ENCODE data around the gene NTMT1.
"Not testable (repeated sequence)": the region's sequence is repeated elsewhere in the genome, so short reads cannot be mapped to it uniquely, and the experiment has no call there.

The NTMT1 gene

DNA sequence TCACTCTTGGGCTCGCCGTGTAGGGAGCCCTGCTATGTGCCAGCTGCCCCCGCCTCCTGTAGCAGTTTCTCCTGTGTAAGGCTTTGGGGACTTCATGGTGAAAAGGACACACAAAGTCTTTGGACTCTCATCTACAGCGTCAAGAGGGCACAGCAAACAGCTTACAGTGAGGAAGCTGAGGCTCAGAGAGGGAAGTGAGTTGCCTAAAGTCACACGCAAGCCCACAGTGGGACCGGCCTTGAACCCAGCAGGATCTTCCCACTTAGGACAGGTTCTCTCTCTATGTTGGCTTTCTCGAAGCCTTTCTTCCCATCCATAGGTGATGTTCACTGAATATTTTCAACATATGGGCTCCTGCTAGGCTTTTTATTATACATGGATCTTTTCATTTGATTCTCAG lies 29.7 kb downstream of the NTMT1 start:
- DNase-seq = no peak

DNA sequence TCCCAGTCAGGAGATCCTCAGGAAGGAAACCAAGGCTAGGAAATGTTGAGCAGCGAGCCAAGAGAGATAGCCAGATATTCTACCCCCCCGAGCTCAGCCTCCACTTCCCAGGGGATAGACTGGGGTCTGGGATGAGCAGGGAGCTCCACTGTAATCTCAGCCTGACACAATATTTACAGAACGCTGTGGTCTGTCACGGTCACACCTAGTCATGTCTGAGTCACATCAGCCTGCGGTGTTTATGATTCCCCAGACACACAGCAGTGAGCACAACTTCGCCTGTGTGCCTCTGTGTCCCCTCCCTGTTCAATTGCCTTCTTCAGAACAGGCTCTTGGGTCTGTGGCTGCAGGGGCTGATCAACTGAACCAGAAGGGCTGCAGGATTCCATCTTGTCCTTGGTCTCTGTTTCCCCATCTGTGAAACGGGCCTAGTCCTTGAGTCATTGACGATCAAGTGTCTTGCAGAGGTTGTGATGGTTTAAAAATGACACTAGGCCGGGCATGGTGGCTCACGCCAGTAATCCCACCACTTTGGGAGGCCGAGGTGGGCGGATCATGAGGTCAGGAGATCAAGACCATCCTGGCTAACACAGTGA lies 30.9 kb downstream of the NTMT1 start:
- DNase-seq = no peak

DNA sequence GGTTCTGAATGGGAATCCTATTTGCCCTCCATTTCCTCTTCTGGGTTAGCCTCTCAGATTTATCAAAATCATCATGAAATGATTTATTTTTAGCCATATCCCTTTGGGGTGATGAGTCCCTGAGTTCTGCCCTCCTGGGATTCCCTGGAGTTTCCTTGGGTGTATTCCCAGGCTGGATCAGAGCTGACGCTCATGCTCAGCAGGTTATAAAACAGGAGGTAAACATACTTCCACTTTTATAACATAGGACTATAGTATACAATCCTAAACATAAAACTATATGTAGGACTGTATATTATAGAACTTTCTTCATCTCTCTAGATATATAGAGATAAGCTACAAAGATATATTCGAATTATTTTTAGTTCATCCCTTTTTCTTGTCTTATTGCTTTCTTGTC lies 35.1 kb downstream of the NTMT1 start:
- no peak for DNase-seq

DNA sequence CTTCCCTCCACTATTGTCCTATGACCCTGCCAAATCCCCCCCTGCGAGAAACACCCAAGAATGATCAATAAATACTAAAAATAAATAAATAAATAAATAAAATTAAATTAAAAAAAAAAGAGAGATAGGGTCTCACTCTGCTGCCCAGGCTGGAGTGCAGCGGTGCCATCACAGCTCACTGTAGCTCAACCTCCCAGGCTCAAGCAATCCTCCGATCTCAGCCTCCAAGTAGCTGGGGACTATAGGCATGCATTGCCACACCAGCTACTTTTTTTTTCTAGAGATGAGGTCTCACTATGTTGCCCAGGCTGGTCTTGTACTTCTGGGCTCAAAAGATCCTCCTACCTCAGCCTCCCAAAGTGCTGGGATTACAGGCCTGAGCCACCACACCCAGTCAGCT lies 36.3 kb downstream of the NTMT1 start:
- DNase-seq = not testable (repeated sequence)

DNA sequence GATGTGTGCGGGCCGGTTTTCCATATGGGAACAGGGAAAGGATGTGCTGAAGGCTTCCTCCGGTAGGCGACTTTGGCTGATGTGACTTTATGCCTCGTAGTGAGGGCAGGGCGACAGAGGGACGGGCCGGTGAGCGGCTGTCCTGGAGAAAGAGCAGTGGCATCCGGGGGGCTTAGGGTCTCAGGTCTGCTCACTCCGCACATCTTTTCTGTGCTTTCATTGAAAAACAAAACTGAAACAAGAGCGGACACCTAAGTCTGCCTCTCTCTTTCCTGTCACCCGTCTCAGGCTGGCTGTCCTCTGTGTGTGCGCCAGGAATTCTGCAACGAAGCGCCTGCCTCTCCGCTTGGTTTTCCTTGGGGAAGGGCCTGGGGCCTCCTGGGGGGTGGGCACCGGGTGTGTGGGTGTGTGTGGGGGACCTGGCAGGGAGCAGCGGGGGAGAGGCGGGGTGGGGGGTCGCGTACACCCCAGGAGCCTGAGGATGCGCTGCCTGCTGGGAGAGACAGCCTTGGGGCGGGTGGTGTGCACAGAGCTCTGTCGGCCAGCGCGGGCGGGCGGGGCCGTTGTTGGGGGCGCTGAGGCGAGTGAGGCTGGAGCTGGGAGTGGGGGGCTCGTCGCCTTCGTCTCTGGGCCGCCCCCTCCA lies 38.9 kb downstream of the NTMT1 start:
- no peak for DNase-seq

DNA sequence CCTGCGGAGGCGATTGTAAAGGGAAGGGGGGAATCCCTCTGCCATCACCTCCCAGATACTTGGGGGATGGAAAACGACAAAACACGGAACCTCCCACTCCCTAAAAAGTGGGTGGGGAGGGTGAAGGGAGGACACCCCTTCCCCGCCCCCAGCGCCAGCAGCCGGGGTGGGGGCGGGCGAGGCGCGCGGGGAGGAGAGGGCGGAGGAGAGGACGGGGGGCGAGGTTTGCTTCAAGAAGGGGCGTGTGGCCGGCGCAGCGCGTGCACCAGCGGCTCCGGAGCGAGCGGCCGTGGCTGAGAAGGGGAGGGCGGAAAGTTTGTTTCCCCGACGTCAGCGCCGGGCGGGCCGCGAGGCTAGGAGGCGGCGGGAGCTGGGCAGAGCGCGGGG lies 39.4 kb downstream of the NTMT1 start, which contains the start of gene PRRX2:
Gene PRRX2, plus strand, starts transcription at position 259 of the 387 bp plus-strand sequence. CDS start 221 bp downstream, outside the sequence.
- DNase-seq = no peak

DNA sequence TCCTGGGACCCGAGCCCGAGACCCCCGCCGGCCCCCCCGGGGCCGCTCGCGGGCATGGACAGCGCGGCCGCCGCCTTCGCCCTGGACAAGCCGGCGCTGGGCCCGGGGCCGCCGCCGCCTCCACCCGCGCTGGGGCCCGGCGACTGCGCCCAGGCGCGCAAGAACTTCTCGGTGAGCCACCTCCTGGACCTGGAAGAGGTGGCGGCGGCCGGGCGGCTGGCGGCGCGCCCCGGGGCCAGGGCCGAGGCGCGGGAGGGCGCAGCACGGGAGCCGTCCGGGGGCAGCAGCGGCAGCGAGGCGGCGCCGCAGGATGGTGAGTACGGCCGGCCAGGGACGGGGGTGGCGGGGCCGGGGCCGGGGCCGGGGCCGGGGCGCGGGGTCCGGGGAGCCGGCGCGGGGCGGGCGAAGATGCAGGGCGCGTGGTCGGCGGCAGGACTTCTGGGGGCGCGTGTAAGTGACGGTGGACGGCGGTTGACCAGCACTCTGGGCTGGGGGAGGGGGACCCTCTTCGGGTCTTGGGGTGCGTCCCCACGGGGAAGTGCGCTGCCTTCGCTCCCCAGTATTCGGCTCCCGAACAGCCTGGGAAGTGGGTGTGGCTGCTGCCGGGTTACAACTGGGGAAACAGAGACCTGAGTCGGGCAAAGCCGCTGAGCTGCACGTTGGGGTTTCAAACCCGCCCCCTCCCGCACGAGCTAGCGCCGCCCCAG lies 40.0 kb downstream of the NTMT1 start:
- DNase-seq = no peak

DNA sequence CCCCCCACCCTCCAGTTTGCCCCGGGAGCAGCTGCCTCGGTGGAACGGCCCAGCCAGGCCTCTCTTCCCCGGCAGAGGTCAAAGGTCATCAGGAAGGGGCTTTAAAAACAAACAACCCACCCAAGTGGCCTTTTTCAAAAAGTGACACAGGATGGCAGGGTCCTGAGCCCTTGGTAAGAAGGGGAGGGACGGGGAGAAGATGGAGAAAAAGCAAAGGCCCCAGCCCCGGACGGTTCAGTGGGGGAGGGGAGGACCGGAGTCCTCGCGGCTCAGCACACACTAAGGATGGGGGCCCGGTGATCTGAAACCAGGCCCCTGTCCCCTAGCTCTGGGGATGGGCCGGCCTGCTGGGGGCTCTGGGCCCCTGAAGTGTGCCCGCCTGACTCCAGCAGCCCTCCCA lies 40.6 kb downstream of the NTMT1 start:
- DNase-seq = no peak

DNA sequence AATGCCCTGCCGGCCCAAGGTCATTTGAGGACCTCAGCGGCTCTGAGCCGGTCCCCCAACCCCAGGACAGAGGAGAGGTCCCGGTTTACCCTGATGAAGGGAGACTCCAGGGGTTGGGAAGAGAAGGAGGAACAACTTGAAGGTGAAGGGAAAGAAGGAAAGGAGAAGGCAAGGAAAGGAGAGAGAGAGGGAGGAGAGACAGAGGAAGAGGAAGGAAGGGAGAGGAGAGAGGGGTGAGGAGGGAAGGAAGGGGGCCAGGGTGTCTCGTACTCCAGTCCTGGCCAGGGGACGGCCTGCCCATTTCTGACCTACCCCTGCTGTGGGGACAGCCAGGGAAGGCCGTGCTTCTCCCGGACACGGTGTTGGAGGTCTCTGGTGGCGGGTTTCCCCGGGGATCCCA lies 41.4 kb downstream of the NTMT1 start:
- DNase-seq = no peak

DNA sequence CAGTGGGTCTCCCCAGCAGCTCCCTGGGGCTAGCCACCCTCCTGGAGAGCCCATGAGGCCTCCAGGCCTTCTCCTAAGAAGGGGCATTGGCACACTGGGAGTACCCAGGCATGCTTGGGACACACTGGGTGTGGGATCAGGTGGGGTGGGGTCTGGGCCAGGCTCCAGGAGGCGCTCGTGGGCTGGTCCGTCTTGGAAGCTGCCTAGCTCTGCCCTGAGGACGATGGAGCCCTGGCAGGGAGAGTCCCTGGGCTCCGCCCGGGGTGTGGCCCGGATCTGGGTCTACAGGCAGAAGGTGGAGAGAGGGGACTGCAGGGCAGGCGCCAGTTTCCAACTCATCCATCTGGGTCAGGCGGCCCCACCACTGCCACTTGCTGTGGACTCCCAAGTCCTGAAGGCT lies 41.9 kb downstream of the NTMT1 start:
- DNase-seq = no peak

DNA sequence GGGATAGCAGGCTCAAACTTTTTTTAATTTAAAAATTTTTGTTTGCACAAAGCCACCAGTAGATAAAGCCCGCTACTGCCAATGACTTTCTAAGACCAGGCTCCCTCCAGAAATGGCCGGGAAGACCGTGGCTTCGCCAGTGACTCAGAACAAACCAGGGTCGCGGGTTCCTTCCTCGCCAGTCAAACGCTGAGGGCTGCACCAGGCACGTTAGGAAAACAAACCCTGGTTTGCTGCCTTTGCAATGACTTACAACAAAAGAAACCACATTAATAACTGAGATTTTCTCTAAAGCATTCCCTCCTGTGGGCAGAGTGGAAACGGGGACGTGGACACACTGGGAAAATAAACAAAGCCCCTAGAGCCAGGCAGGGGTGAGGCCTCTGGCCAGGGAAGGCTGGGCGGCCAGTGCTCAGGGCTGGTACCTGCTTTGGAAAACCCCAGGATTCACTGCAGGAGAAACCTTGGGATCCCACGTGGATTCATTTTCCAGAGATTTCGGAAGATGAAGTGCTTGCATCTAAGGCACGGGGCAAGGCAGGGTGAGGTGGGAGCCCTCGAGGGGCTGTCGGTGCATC lies 43.3 kb downstream of the NTMT1 start:
- DNase-seq = no peak

DNA sequence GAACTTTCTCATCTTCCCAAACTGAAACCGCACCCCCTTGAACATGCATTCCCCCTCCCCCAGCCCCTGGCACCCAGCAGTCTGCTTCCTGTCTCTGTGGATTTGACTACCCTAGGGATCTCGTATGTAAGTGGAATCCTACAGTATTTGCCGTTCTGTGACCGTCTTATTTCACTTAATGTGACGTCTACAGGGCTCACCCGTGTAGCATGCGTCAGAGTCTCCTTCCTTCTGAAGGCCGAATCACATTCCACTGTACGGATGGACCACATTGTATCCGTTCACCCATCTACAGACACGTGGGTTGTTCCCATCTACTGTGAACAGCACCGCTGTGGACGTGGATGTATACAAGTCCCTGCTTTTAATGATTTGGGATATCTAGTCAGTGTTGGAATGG lies 44.0 kb downstream of the NTMT1 start:
- DNase-seq = no peak

DNA sequence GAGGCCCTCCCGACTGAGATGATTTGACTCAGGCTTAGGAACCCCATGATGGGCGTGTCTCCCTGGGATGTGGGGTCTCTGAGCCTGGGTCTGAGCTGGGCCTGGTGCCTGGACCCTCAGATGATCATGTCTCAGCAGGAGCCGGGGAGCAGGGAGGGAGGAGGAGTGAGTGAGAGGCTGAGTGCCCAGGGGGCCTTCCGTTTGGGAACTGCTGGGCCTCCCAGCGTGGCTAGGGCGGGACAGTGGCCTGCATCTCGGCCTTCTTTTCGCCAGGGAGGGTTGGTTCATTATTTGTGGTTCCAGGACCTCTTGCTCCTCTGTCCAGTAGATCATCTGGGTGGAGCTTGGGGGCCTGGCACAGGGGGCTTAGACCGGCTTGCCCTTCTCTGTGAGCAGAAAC lies 45.1 kb downstream of the NTMT1 start:
- no peak for DNase-seq

DNA sequence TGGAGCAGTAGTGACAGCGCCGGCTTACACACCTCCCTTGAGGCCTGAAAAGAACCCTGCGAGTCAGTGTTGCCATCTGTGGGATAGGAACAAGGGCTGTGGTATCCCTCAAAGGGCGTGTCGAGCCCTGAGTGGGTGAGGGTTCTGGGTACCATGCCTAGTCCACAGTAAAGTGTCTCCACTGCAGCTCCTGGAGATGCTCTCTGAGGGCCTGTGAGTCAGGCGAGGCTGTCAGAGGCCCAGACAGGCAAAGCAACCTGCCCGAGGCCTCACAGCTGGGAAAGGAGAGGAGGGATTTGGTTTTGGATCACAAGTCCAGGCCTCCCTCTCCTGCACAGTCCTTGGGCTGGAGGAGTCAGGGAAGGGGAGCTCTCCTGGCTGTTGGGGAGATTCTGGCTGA lies 45.6 kb downstream of the NTMT1 start:
- no peak for DNase-seq

DNA sequence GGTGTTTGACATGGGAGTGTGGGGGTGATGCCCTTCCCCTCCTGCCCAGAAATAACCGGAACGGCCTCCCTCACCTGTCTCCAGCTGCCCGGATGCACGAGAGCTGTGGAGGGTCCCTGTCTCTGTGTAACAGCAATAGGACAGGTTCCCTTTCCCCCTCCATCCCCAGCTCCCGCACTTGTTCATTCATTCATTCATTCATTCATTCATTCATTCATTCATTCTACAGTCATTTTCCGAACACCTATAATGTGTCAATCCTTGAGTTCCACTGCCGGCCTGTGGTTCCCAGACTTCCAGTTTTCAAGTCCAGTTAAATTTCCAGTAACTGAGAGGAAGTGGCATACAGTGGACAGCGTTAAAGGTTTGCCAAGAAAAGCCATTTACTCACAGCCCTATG lies 46.7 kb downstream of the NTMT1 start:
- no peak for DNase-seq

DNA sequence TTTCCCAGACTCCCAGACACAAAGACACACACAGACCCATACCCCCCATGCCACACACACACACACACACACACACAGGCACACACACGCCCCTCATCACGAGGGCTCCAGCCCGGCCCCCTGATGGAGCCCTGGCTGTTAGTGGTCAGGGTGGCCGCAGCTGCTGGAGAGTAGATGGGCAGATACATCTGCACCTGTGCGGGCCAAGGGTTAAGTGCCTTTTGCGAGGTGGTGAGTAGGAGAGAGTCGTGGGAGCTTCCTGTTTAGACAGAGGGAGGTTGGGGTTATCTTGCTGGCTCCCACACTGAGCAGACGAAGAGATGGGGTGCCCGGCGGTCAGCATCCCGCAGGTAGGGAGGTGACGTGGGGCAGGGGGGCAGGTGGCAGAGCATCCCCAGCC lies 47.6 kb downstream of the NTMT1 start:
- no peak for DNase-seq

DNA sequence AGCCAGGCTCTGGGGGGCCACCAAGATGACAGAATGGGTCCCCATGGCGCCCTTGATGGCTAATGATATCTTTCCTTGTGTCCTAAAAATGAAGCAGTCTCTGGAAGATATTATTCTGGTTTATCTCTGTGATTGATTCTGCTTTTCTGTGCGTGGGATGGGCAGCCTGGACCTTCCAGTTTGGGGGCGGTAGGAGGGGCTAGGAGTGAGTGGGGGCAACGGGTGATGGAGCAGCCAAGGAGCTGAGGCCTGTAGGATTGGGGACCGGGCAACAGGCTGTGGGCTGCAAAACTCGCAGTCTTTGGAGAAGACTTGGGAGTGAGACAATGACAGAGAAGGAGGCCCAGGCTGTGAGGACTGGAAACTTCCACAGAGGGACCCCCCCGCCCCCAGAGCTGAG lies 48.3 kb downstream of the NTMT1 start:
- DNase-seq = no peak

DNA sequence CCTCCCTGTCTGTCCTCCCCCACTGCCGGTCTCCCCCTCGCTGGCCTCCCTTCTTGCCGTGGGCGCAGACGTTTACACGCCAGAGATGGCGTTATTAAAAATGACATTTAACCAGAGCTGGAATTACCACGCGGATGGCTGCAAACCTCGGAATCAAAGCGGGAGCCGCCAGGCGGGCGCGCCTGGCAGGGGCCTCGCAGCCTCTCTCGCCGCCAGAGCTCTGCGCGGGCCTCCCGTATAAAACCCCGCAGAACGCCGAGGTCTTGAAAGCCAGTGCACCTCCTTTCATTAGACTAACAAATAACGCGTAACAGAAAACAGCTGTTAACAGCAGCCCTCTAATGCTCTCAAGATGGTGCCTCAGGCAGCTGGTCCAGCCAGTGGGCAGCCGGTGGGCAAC lies 49.7 kb downstream of the NTMT1 start:
- no peak for DNase-seq

DNA sequence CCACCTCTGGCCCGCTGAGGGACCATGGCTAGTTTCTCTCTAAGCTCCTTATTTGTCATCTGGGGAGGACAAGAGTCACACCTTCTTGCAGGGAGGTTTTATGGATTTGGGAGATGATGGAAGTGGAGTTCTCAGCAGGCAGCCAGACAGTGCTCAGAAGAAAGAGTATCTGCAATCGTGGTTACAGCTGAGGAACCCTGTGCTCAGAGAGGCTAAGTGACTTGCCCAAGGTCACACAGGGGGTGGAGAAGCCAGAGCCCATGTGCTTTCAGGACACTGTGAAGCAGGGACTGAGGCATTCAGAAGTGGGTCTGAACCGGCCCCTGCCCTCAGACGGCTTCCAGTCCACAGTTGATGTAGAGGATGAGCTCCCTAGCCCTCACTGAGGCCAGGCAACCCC lies 50.3 kb downstream of the NTMT1 start:
- DNase-seq = no peak

DNA sequence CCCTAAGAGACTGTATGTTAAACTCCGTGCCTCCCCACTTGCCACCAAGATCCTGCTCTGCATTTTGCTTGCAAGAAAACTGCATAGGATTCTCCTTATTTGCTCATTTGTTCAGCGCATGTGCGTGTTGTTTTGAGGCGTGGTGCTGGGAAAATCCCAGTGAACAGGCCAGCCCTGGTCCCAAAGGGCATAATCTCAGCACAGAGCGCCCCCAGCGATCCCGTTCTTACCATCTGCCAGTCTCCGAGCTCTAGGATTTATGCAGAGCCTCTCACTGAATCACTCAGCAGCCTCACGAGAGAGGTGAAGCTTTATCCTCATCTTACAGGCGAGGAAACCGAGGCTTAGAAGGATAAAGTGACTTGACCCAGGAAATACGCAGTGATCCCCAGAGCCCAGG lies 51.0 kb downstream of the NTMT1 start:
- no peak for DNase-seq

DNA sequence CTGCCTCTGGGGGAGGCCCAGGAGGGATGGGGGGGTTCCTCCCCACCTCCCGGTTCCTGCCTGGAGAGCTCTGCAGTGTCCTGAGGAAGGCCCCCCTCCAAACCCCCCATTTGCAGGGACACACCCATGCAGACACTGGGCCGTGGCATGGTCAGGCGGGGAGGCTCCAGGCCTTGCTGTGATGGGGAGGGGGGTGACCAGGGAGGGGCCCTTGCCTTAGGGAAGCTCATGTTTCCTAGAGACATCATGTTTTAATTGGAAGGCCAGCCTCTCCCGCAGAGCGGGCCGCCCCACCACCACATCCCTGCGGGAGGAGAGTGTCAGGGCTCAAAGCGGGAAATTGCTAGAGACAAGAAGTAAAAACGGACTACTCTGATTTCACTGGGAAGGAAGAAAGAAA lies 51.5 kb downstream of the NTMT1 start:
- no peak for DNase-seq

DNA sequence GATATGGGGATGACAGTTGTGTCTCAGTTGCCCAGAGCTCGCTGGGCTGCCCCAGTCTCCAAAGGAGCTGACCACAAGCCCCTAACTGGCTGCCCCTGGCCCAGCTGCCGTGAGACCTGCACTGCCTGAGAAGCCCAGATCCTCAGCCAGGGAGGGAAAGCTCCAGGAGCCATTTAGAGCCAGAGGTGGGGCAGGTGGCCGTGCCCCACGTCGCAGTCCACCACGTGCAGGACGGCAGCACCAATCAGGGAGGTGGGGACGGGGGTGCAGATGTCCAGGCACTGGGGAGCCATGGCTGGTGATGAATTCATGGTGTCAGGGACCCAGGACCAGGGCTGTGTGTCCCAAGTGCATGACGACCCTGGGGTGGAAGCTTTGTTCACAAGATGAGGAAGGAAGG lies 52.9 kb downstream of the NTMT1 start:
- no peak for DNase-seq

DNA sequence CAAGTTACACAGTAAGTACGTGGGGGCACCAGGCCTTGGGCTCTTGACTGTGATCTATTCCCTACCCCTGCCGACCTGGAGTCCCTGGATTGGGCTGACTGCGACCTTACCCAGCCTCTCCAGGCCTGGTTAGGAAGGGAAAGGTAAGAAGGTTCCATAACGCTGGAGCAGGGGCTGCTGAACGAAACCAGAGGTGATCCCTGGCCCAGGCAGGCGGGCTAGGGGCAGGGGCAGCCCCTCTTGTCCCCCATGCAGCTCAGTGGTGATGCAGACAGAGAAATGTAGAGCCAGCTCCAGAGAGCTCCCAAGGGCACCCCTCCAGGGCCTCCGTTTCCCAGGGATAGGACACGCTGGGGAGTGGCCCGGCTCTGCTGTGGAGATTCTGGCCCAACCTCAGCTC lies 53.6 kb downstream of the NTMT1 start:
- DNase-seq = no peak

DNA sequence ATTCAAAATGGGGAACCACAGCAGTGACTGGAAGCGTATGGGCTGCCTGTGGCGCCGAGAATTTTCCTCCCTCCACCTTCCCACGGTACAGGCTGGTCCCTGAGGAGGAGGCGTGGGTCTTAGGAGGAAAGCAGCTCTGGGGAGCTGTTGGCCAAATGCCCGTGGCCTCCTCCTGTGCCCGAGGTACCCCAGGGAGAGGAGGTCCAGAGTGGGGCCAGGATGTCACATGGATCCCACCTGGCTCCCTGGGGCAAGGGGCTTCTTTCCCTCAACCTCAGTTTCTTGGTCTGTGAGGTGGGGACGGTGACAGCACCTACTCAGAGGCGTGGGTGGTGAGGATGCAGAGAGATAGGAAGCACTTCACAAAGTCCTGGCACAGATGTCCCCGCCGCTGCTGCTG lies 56.0 kb downstream of the NTMT1 start:
- DNase-seq = no peak
